K562 (cell line): ENCODE data around the gene COL10A1.

Experiments used
- FOXA3 ChIP-seq, 2 experiments: fragments of 450-650 bp in 1 of 2; sonication (generic) in 1 of 2; formaldehyde crosslinking; IDR thresholded peaks in 1 of 2; conservative IDR thresholded peaks in 1 of 2; 2 replicates each; pipeline versions ENCODE4 v1.4.0 to v1.8.0; 2020 to 2022; ENCODE audit warnings: mild to moderate bottlenecking in 2 of 2, missing genetic modification reagents in 1 of 2
- GABPA ChIP-seq: fragments of 200-800 bp; sonication (Bioruptor generic); conservative IDR thresholded peaks from 2 replicates; pipeline ENCODE4 v1.6.1; 2016; ENCODE audit warnings: low read depth, missing genetic modification characterization, missing compliant biosample characterization
- RERE ChIP-seq: sonication (generic); formaldehyde crosslinking; IDR thresholded peaks from 2 replicates; pipeline ENCODE4 v1.8.0; 2023; ENCODE audit warnings: missing genetic modification reagents, mild to moderate bottlenecking, borderline replicate concordance
- USF2 ChIP-seq: sonication (generic); formaldehyde crosslinking; IDR thresholded peaks from 2 replicates; pipeline ENCODE4 v1.5.0; 2020; ENCODE audit warnings: missing genetic modification reagents

- no peak for TF ChIP-seq GABPA (tag)
- TF ChIP-seq USF2 (CRISPR knock-in tag) = no peak
- no peak for TF ChIP-seq RERE
- TF ChIP-seq FOXA3 (CRISPR knock-in tag; conservative IDR thresholded peaks at IDR 0.05 in 1 of 2, IDR thresholded peaks at IDR 0.05 in 1 of 2) = no peak
Measured at GRCh38 chr6:116074732-116075390, 51.1 kb downstream of the COL10A1 start.
